ENCODE data around the gene GUCY1A2. TPM values are rescaled to one million over a fixed set of nuclear protein-coding genes. Genes with fewer than 3 reads are reported as not detected.

Gene GUCY1A2
- total RNA-seq, 2 experiments from 2014 or later = not detected

DNA sequence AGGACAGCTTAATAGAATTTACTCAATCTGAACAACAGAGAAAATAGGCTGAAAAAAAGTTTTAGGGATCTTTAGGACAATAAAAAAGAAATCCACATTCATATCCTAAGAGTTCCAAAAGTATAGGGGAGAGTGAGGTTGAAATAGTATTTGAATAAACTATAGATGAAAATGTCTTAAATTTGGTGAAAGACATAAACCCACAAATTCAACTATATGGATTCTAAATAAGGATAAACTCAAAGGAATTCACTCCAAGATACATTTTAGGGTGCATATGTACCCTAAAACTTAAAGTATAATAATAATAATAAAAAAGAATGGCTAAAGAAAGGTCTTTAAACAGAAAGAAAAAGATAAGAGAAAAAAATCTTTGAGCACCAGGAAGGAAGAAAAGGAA is 203.1 kb downstream of the GUCY1A2 start:
- Mint-ChIP-seq H3K27ac (no peak overlapping the region), H3K27me3 (no peaks in the 10 kb centered on the region), H3K36me3 (ENCODE audit: low read depth) (no peaks in the 10 kb centered on the region), H3K4me1 (ENCODE audit: low read depth) (no peaks in the 10 kb centered on the region), H3K9me3 (peaks cover 10% of the 10 kb centered on the region), H3K4me3 (no peak overlapping the region)
- H3K4me1 ChIP-seq (ENCODE audit: insufficient read depth, low read length) = no peaks in the 10 kb centered on the region
- H3K27me3 ChIP-seq (ENCODE audit: control insufficient read depth in 1 of 2, insufficient read depth in 2 of 2, low read length in 2 of 2) = no peaks in the 10 kb centered on the region
- ChIA-PET CTCF (no interaction called here), POLR2A (no interaction called here)
- intact Hi-C loops (cut with DNase I, micrococcal nuclease) = no loop called here
- no peaks in the 10 kb centered on the region for H3K36me3 ChIP-seq (ENCODE audit: insufficient read depth, low read length)
- DNase-seq = no peak
- no peak overlapping the region for H3K4me3 ChIP-seq (ENCODE audit: low read length)
- TF ChIP-seq, protein P1, sequence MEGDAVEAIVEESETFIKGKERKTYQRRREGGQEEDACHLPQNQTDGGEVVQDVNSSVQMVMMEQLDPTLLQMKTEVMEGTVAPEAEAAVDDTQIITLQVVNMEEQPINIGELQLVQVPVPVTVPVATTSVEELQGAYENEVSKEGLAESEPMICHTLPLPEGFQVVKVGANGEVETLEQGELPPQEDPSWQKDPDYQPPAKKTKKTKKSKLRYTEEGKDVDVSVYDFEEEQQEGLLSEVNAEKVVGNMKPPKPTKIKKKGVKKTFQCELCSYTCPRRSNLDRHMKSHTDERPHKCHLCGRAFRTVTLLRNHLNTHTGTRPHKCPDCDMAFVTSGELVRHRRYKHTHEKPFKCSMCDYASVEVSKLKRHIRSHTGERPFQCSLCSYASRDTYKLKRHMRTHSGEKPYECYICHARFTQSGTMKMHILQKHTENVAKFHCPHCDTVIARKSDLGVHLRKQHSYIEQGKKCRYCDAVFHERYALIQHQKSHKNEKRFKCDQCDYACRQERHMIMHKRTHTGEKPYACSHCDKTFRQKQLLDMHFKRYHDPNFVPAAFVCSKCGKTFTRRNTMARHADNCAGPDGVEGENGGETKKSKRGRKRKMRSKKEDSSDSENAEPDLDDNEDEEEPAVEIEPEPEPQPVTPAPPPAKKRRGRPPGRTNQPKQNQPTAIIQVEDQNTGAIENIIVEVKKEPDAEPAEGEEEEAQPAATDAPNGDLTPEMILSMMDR (IDR thresholded peaks at IDR 0.05) = no peak
- no peak for ATAC-seq (ENCODE audit: poor library complexity)
- no peak overlapping the region for H3K27ac ChIP-seq (ENCODE audit: low read depth in 1 of 2, low read length in 2 of 2)
- H3K9me3 ChIP-seq (ENCODE audit: control insufficient read depth in 1 of 2, insufficient read depth in 1 of 2, low read length in 2 of 2) = no peaks in the 10 kb centered on the region

DNA sequence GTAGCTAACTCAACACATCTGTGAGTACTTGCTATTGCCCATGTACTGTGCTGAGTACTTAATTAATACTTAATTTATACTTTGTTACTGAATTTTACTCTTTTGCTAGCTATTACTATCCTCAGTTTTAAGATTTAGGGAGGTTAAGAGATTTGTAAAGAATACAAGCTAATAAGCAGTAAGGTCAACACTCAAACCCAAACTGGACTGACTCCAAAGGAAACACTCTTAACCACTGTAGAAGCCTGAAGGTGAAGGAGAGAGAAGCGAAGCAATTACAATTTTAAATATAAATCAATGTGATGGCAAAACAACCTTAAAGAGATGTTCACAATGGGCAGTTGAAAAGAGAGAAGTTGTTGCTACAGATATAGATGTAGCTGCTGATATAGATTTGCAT is 204.5 kb downstream of the GUCY1A2 start:
- no peaks in the 10 kb centered on the region for H3K36me3 ChIP-seq (ENCODE audit: insufficient read depth, low read length)
- TF ChIP-seq, protein P1 (IDR thresholded peaks at IDR 0.05) = no peak
- ChIA-PET CTCF (no interaction called here), POLR2A (no interaction called here)
- Mint-ChIP-seq H3K9me3 (peaks cover 10% of the 10 kb centered on the region), H3K27ac (no peak overlapping the region), H3K27me3 (no peaks in the 10 kb centered on the region), H3K36me3 (ENCODE audit: low read depth) (no peaks in the 10 kb centered on the region), H3K4me1 (ENCODE audit: low read depth) (no peaks in the 10 kb centered on the region), H3K4me3 (no peak overlapping the region)
- H3K27me3 ChIP-seq (ENCODE audit: control insufficient read depth in 1 of 2, insufficient read depth in 2 of 2, low read length in 2 of 2) = no peaks in the 10 kb centered on the region
- intact Hi-C loops (cut with DNase I, micrococcal nuclease) = no loop called here
- DNase-seq (no peak), ATAC-seq (ENCODE audit: poor library complexity) (no peak)
- H3K4me3 ChIP-seq (ENCODE audit: low read length) = no peak overlapping the region
- no peak overlapping the region for H3K27ac ChIP-seq (ENCODE audit: low read depth in 1 of 2, low read length in 2 of 2)
- H3K9me3 ChIP-seq (ENCODE audit: control insufficient read depth in 1 of 2, insufficient read depth in 1 of 2, low read length in 2 of 2) = no peaks in the 10 kb centered on the region
- H3K4me1 ChIP-seq (ENCODE audit: insufficient read depth, low read length) = no peaks in the 10 kb centered on the region

- ChIA-PET POLR2A (no interaction called here), CTCF (no interaction called here)
- DNase-seq = no peak
- Mint-ChIP-seq H3K27me3 (no peaks in the 10 kb centered on the region), H3K9me3 (peaks cover 8% of the 10 kb centered on the region), H3K4me1 (ENCODE audit: low read depth) (no peaks in the 10 kb centered on the region), H3K36me3 (ENCODE audit: low read depth) (no peaks in the 10 kb centered on the region), H3K4me3 (no peak overlapping the region), H3K27ac (no peak overlapping the region)
- TF ChIP-seq, protein P1 (IDR thresholded peaks at IDR 0.05) = no peak
- no peaks in the 10 kb centered on the region for H3K27me3 ChIP-seq (ENCODE audit: control insufficient read depth in 1 of 2, insufficient read depth in 2 of 2, low read length in 2 of 2)
- H3K9me3 ChIP-seq (ENCODE audit: control insufficient read depth in 1 of 2, insufficient read depth in 1 of 2, low read length in 2 of 2) = peaks cover 4 to 10% of the 10 kb centered on the region in 2 experiments
- no peaks in the 10 kb centered on the region for H3K36me3 ChIP-seq (ENCODE audit: insufficient read depth, low read length)
- intact Hi-C loops (cut with DNase I, micrococcal nuclease) = no loop called here
- H3K4me3 ChIP-seq (ENCODE audit: low read length) = no peak overlapping the region
- ATAC-seq (ENCODE audit: poor library complexity) = no peak
- no peaks in the 10 kb centered on the region for H3K4me1 ChIP-seq (ENCODE audit: insufficient read depth, low read length)
- H3K27ac ChIP-seq (ENCODE audit: low read depth in 1 of 2, low read length in 2 of 2) = no peak overlapping the region
These were observed 224.2 kb downstream of the GUCY1A2 start for GRCh38 chr11:106794058-106794457.
